OCI-M1 (cell line): ENCODE results near the gene KLK13.

ENCODE experiments used
- DNase-seq: peaks from one replicate; lab custom pipeline; 2025; lab: John Stamatoyannopoulos, UW

Gene KLK13

GRCh38 chr19:51091895-51092873 lies 27.3 kb upstream of the KLK13 start:
- DNase-seq = no peak

GRCh38 chr19:51091126-51091525 lies 26.2 kb upstream of the KLK13 start:
- no peak for DNase-seq

GRCh38 chr19:51090471-51090870 lies 25.6 kb upstream of the KLK13 start:
- no peak for DNase-seq

GRCh38 chr19:51089786-51090185 lies 24.9 kb upstream of the KLK13 start:
- DNase-seq = no peak

- no peak for DNase-seq
These were observed 21.4 kb upstream of the KLK13 start for GRCh38 chr19:51086153-51086850.

GRCh38 chr19:51084505-51084904 lies 19.6 kb upstream of the KLK13 start:
- no peak for DNase-seq

GRCh38 chr19:51083783-51084182 lies 18.9 kb upstream of the KLK13 start:
- no peak for DNase-seq

GRCh38 chr19:51083181-51083580 lies 18.3 kb upstream of the KLK13 start:
- DNase-seq = no peak

GRCh38 chr19:51082611-51083010 lies 17.7 kb upstream of the KLK13 start, which contains the start of gene KLK14:
Gene KLK14, minus strand, starts transcription at chr19:51082887. Its CDS starts 273 bp downstream, at chr19:51082614.
- DNase-seq = no peak

GRCh38 chr19:51081476-51081875 lies 16.6 kb upstream of the KLK13 start:
- no peak for DNase-seq

GRCh38 chr19:51079481-51080110 lies 14.7 kb upstream of the KLK13 start:
- DNase-seq = no peak

- DNase-seq = no peak
These were observed 13.8 kb upstream of the KLK13 start for GRCh38 chr19:51078731-51079130.

- DNase-seq = no peak
These were observed 13.2 kb upstream of the KLK13 start for GRCh38 chr19:51078104-51078503.

GRCh38 chr19:51076631-51077213 lies 11.8 kb upstream of the KLK13 start:
- DNase-seq = no peak

GRCh38 chr19:51075998-51076397 lies 11.1 kb upstream of the KLK13 start:
- DNase-seq = no peak

GRCh38 chr19:51071095-51071405 lies 6.2 kb upstream of the KLK13 start:
- DNase-seq = no peak

GRCh38 chr19:51070334-51071094 lies 5.6 kb upstream of the KLK13 start:
- no peak for DNase-seq

GRCh38 chr19:51066393-51067186 lies 1.7 kb upstream of the KLK13 start:
- no peak for DNase-seq

- no peak for DNase-seq
These were observed 499 bp upstream of the KLK13 start for GRCh38 chr19:51065221-51065960.

- DNase-seq = no peak
These were observed 1.2 kb downstream of the KLK13 start for GRCh38 chr19:51063664-51064063.
